Measurements from ENCODE around the gene ACSF3.

Gene ACSF3

GRCh38 chr16:89134269-89134668 lies 40.6 kb downstream of the ACSF3 start:
- no peak for DNase-seq

GRCh38 chr16:89135166-89135565 lies 41.5 kb downstream of the ACSF3 start:
- DNase-seq: no peak

- no peak for DNase-seq
Observed at GRCh38 chr16:89135971-89136765, 42.5 kb downstream of the ACSF3 start.

- DNase-seq: no peak
Observed at GRCh38 chr16:89136931-89137330, 43.3 kb downstream of the ACSF3 start.

- DNase-seq: no peak
Observed at GRCh38 chr16:89137666-89138512, 44.2 kb downstream of the ACSF3 start.

- DNase-seq: no peak
Observed at GRCh38 chr16:89138513-89138795, 44.8 kb downstream of the ACSF3 start.

GRCh38 chr16:89138843-89139520 lies 45.3 kb downstream of the ACSF3 start:
- no peak for DNase-seq

- DNase-seq: no peak
Observed at GRCh38 chr16:89139907-89140361, 46.3 kb downstream of the ACSF3 start.

GRCh38 chr16:89140401-89140800 lies 46.7 kb downstream of the ACSF3 start:
- DNase-seq: no peak

- DNase-seq: no peak
Observed at GRCh38 chr16:89140981-89141883, 47.6 kb downstream of the ACSF3 start.

GRCh38 chr16:89141884-89142267 lies 48.2 kb downstream of the ACSF3 start:
- no peak for DNase-seq

- no peak for DNase-seq
Observed at GRCh38 chr16:89142474-89143195, 49.0 kb downstream of the ACSF3 start.

- no peak for DNase-seq
Observed at GRCh38 chr16:89143201-89143741, 49.6 kb downstream of the ACSF3 start.

GRCh38 chr16:89143911-89144675 lies 50.4 kb downstream of the ACSF3 start:
- DNase-seq: no peak

GRCh38 chr16:89144681-89145080 lies 51.0 kb downstream of the ACSF3 start:
- no peak for DNase-seq

- DNase-seq: no peak
Observed at GRCh38 chr16:89145406-89146161, 51.9 kb downstream of the ACSF3 start.

GRCh38 chr16:89146211-89147005 lies 52.8 kb downstream of the ACSF3 start:
- DNase-seq: no peak

- no peak for DNase-seq
Observed at GRCh38 chr16:89147085-89147817, 53.6 kb downstream of the ACSF3 start.
